ENCODE data around the gene TTLL3.

DNA sequence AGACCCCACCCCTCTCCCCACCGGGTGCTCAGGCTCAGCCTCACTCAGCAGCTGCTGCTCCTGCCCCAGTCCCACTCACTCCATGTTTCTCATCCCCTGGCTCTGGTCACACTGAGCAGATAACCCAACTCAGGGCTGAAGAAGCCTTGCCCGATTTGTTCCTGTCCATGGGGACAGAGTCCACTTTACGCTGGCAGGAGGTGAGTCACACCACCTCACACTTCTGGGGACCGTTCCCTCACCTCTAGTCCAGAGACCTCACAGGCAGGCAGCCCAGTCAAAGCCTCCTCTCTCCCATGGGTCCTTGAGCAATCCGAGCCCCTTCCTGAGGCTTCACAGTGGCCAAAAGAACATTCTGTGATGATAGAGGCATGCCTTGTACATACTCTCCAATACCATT, 68.6 kb downstream of the TTLL3 start:
- TF ChIP-seq, protein P1, sequence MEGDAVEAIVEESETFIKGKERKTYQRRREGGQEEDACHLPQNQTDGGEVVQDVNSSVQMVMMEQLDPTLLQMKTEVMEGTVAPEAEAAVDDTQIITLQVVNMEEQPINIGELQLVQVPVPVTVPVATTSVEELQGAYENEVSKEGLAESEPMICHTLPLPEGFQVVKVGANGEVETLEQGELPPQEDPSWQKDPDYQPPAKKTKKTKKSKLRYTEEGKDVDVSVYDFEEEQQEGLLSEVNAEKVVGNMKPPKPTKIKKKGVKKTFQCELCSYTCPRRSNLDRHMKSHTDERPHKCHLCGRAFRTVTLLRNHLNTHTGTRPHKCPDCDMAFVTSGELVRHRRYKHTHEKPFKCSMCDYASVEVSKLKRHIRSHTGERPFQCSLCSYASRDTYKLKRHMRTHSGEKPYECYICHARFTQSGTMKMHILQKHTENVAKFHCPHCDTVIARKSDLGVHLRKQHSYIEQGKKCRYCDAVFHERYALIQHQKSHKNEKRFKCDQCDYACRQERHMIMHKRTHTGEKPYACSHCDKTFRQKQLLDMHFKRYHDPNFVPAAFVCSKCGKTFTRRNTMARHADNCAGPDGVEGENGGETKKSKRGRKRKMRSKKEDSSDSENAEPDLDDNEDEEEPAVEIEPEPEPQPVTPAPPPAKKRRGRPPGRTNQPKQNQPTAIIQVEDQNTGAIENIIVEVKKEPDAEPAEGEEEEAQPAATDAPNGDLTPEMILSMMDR (IDR thresholded peaks at IDR 0.05), result no peak
- no peak for TF ChIP-seq POLR2A (IDR thresholded peaks at IDR 0.05)
